ENCODE data around the gene P2RX1. TPM values are rescaled to one million over a fixed set of nuclear protein-coding genes. Genes with fewer than 3 reads are reported as not detected.

The P2RX1 gene
- total RNA-seq, 1 donor from 2014 or later = 4.2 TPM

DNA sequence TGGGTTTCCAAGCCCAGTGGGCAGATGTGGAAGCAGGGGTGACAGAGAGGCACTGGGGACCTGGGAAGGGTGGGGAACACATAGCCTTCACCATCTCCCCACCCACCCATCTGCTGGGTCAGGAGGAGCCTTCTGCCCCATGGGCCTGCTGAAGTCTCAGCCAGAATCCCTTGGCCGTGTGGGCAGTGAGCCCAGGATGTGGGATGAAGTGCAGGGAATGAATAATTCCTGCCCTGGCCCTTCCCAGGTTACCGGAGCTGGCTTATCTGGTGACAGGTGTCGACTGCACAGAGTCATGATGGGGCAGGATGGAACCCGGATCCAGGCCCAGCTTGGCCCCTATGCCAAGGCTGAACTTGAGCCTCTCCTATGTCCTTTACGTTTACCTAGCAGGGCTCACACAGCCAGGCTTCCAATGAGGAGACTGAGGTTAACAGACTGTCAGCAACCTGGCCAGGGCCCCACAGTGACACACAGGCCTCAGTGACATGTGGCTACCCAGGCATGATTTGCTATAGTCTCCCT is 30.5 kb upstream of the P2RX1 start:
- DNase-seq (ENCODE audit: extremely low spot score in 2 of 2) = no peak
- intact Hi-C loops (cut with DNase I) = no loop called here
- Histone ChIP-seq H3K4me3 (no peak overlapping the region), H3K36me3 (no peaks in the 10 kb centered on the region), H3K27me3 (no peaks in the 10 kb centered on the region), H3K9me3 (no peaks in the 10 kb centered on the region), H3K4me1 (peaks cover 10% of the 10 kb centered on the region), H3K27ac (no peak overlapping the region)
- TF ChIP-seq POLR2AphosphoS5 (IDR thresholded peaks at IDR 0.05; ENCODE audit: insufficient read depth in 1 of 2, low read depth in 1 of 2) (no peak), POLR2A (IDR thresholded peaks at IDR 0.05) (no peak), CTCF (IDR thresholded peaks at IDR 0.05) (no peak)

- TF ChIP-seq POLR2AphosphoS5 (IDR thresholded peaks at IDR 0.05; ENCODE audit: insufficient read depth in 1 of 2, low read depth in 1 of 2) = no peak
- no peak for TF ChIP-seq POLR2A (IDR thresholded peaks at IDR 0.05)
- no peak for TF ChIP-seq CTCF (IDR thresholded peaks at IDR 0.05)
- Histone ChIP-seq H3K4me1 (peaks cover 10% of the 10 kb centered on the region), H3K9me3 (no peaks in the 10 kb centered on the region), H3K27ac (no peak overlapping the region), H3K27me3 (no peaks in the 10 kb centered on the region), H3K36me3 (no peaks in the 10 kb centered on the region), H3K4me3 (peak overlapping the region; percentile 37 to 41)
- no peak for DNase-seq (ENCODE audit: extremely low spot score in 2 of 2)
- intact Hi-C loops (cut with DNase I) = no loop called here
These were observed 28.5 kb upstream of the P2RX1 start for GRCh38 chr17:3944485-3945388.

GRCh38 chr17:3943240-3943891 is 27.1 kb upstream of the P2RX1 start:
- H3K9me3 ChIP-seq = no peaks in the 10 kb centered on the region
- no peak for TF ChIP-seq POLR2A (IDR thresholded peaks at IDR 0.05)
- TF ChIP-seq POLR2AphosphoS5 (IDR thresholded peaks at IDR 0.05; ENCODE audit: insufficient read depth in 1 of 2, low read depth in 1 of 2) = no peak
- no peak for TF ChIP-seq CTCF (IDR thresholded peaks at IDR 0.05)
- no peaks in the 10 kb centered on the region for H3K27me3 ChIP-seq
- peaks cover 10% of the 10 kb centered on the region for H3K4me1 ChIP-seq
- H3K27ac ChIP-seq = no peak overlapping the region
- intact Hi-C loops (cut with DNase I) = no loop called here
- H3K36me3 ChIP-seq = no peaks in the 10 kb centered on the region
- DNase-seq (ENCODE audit: extremely low spot score in 2 of 2) = no peak
- H3K4me3 ChIP-seq = no peak overlapping the region

GRCh38 chr17:3940965-3941698 is 24.9 kb upstream of the P2RX1 start:
- H3K36me3 ChIP-seq = peaks cover 0 to 7% of the 10 kb centered on the region in 2 donors
- no peak for DNase-seq (ENCODE audit: extremely low spot score in 2 of 2)
- intact Hi-C loops (cut with DNase I) = no loop called here

More at GRCh38 chr17:3940965-3941698, 24.9 kb upstream of the P2RX1 start:
- Histone ChIP-seq H3K4me3 (no peak overlapping the region), H3K9me3 (no peaks in the 10 kb centered on the region), H3K27me3 (no peaks in the 10 kb centered on the region), H3K27ac (no peak overlapping the region), H3K4me1 (peaks cover 10% of the 10 kb centered on the region)
- TF ChIP-seq POLR2AphosphoS5 (IDR thresholded peaks at IDR 0.05; ENCODE audit: insufficient read depth in 1 of 2, low read depth in 1 of 2) (no peak), CTCF (IDR thresholded peaks at IDR 0.05) (no peak), POLR2A (IDR thresholded peaks at IDR 0.05) (no peak)

Measured in vagina (tissue), 2 donors.